Kasumi-1 (cell line): ENCODE data around the gene MAPK10.

Experiments
- DNase-seq, 2 experiments: peaks; one replicate each; lab custom pipeline; 2025; lab: John Stamatoyannopoulos, UW

The MAPK10 gene

GRCh38 chr4:86338521-86338920 is 21.3 kb downstream of the MAPK10 start:
- no peak for DNase-seq

- DNase-seq = no peak
These were observed 25.7 kb downstream of the MAPK10 start for GRCh38 chr4:86334020-86334750.

- no peak for DNase-seq
These were observed 26.6 kb downstream of the MAPK10 start for GRCh38 chr4:86333236-86333635.

DNA sequence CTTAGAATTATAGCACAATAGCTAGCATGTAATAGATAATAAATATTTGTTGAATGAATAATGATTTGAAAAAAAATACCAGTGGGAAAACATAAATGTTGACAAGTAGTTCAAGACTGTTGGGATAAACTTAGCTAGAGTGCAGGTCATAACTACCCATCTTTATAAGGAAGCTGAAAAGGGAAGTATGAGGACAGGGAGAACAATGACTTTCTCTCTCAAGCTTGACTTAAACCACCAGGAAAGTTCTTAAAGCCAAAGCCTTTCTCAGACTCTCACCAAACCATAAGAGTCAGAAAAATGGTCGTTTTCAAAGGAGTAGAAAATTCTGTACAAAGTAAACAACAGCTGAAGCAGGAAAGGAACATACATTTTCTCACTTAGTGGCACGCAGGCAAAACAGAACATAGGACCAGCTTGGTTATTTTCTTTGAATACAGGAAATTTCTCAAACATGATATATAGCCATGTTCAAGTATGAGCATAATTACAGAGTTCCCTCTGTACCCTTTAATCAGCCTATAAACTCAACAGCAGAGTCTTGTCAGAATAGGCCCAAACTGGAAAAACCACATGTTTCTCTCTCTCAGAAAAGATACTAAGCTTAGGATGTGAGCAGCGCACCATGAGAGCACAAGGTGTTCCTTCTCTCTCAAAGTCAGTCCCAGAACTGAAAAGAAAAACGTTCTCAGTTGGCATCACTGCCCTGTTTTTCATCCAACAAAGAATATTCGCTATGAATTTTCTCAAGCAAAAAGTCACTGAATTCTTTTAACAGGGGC is 28.7 kb downstream of the MAPK10 start:
- DNase-seq = peak; percentile 76 to 79

GRCh38 chr4:86330411-86330810 is 29.4 kb downstream of the MAPK10 start:
- peak; percentile 14 to 21 for DNase-seq

DNA sequence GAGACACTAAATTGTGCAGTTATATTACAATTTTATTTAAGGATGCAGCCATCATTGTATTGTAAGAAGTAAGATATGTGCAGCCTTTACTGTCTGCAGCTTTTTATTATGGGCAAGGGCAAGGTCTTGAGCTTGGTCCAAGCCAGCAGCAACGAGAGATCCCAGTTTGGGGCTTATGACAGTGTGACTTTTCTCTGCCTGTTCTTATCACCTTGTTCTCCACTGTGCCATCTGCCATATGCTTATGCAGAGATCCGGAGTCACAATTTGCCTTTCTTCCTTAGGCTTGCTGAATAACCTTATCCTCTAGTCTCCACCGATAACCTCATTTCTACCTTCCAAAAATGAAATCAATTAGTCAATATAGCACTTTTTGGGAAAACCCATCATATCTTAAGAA is 30.4 kb downstream of the MAPK10 start:
- no peak for DNase-seq

GRCh38 chr4:86326400-86326799 is 33.5 kb downstream of the MAPK10 start:
- no peak for DNase-seq

GRCh38 chr4:86319390-86319789 is 40.5 kb downstream of the MAPK10 start:
- no peak for DNase-seq

- DNase-seq = no peak
These were observed 44.3 kb downstream of the MAPK10 start for GRCh38 chr4:86315579-86315978.

GRCh38 chr4:86313656-86314055 is 46.2 kb downstream of the MAPK10 start:
- no peak for DNase-seq

DNA sequence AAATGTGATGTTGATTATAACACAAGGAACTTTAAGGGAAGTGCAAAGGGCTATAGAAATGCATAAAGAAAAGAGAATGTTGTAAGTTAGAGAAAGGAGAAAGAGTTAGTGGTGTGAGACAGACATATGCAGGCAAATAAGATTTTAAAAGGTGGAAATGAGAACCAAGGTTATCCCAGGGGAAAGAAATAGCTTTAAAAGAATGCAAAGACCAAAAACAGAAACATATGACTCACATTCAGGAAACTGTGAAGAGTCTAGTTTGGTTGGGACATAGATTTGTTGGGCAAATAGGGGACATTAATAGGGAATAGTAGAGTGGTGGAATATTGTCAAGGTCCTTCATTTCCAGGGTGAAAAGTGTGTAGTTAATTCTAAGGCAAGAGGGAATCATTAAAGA is 52.4 kb downstream of the MAPK10 start:
- no peak for DNase-seq

- DNase-seq = no peak
These were observed 53.0 kb downstream of the MAPK10 start for GRCh38 chr4:86306816-86307215.

DNA sequence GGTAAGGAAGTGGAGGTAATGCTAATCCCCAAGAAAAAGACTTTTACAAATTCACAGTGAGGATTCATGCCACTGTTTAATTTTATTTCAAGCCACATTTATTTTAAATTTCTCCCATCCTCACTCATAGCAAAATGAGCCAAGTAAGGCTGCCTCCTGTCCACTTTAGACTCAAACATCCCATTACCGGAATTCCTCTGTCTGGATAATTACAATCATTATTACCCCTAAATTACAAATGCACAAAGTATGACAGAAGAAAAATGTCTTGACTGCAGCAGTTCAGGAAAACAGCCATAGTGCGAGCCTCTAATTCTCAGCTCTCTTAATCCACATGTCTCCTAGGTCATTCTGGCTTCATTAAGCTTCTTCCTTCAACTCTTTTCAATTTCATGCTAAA is 57.0 kb downstream of the MAPK10 start:
- DNase-seq = no peak

DNA sequence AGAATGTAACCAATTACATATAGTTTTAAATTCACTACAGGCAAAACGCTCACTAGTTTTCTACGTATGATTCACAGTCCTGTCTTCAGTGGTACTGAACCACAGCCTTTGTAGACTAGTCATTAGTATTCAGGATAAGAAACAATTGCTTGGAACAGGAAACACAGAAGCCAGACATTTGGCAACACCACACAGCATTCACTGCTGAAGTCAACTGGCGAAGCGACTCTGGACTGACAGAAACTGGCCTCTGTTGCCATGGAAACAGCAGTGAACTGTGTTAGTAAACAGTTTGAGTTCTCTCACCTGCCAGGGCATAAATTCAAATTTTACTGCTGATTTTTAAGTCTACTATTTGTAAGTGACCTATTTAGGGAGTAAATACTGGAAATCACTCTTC is 57.6 kb downstream of the MAPK10 start:
- no peak for DNase-seq

DNA sequence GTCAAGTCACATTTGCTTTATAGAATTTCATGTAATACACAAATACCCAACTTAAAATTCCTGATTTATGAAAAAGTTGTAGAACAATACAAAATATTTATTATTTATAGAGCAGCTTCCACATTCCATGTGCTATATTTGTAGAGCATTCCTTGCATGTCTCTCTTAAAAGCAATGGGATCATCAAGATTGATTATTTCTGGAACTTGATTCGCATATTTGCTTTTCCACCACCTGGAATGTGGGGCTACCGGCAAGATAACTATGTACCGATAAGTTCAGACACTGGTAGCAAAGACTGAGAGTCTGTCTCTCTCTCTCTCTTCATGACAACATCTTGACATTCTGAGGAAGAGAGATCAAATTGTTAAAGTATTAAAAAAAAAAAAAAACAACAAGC is 59.3 kb downstream of the MAPK10 start:
- no peak for DNase-seq

DNA sequence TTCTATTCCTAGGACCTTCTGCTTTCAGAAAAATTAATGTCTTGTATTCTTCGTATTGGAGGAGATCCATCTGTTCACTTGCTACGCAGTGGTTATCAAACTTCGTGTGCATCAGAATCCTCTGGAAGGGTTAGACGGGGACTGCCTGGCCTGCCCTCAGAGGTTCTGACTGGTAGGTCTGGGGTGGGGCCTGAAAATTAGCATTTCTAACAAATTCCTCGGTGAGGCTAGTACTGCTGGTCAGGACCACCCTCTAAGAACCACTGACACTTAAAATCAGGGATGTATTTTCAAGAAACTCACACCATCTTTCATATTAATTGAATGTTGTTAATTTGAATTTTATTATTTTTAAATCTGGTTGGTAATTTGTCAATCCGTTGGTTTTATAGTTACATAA is 63.0 kb downstream of the MAPK10 start:
- DNase-seq = no peak

GRCh38 chr4:86294883-86295282 is 65.0 kb downstream of the MAPK10 start:
- no peak for DNase-seq

DNA sequence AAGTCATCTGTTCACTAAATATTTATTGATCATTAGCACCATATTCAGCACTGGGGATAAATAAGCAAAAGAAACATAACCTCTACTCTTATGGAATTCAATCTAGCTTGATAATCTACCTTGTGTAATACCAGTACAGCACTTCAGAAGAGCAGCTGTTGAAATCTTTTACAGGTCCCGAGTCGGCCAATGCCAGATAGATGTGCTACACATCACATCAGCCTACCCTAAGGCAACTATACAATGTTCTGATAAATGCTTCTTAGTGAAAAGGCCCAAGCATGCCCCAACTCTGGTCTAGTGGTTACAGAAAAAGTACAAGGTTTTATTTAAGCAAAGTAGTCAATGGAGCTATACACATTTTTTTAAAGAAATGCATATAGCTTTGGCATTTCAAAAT is 68.7 kb downstream of the MAPK10 start:
- DNase-seq = no peak

DNA sequence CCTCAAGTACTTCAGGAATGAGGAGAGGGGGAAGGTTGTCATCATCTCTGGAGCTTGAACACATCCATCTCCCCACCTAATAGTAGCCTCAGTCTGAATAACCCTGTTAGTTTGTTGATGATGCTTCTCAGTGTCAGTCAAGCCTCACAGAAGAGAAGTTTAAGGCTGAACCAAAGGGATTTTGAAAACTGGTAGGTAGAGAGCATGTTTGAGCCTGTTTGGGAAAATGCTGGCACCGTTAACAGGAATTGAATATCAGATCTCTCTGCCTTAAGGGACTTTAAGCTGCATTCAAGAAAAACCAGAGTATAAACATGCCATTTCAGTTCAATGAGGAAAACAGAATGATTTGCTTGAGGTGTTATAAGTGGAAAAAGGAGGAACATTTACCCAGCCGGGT is 73.1 kb downstream of the MAPK10 start:
- DNase-seq = no peak

GRCh38 chr4:86283371-86283770 is 76.5 kb downstream of the MAPK10 start:
- no peak for DNase-seq

- no peak for DNase-seq
These were observed 79.6 kb downstream of the MAPK10 start for GRCh38 chr4:86280246-86280645.

GRCh38 chr4:86279293-86279960 is 80.4 kb downstream of the MAPK10 start:
- no peak for DNase-seq

- no peak for DNase-seq
These were observed 81.7 kb downstream of the MAPK10 start for GRCh38 chr4:86278126-86278525.
